Measurements from ENCODE around the gene DCLRE1C.
"Not testable (repeated sequence)": the region's sequence is repeated elsewhere in the genome, so short reads cannot be mapped to it uniquely, and the experiment has no call there.

The DCLRE1C gene

GRCh38 chr10:14945108-14945507 lies 8.8 kb downstream of the DCLRE1C start:
- DNase-seq (ENCODE audit: low read depth in 2 of 2), result no peak

- DNase-seq (ENCODE audit: low read depth in 2 of 2), result not testable (repeated sequence)
Observed at GRCh38 chr10:14942950-14943338, 11.0 kb downstream of the DCLRE1C start.

- DNase-seq (ENCODE audit: low read depth in 2 of 2), result not testable (repeated sequence)
Observed at GRCh38 chr10:14942147-14942949, 11.5 kb downstream of the DCLRE1C start.

- DNase-seq (ENCODE audit: low read depth in 2 of 2), result not testable (repeated sequence)
Observed at GRCh38 chr10:14938971-14939370, 14.9 kb downstream of the DCLRE1C start.

GRCh38 chr10:14936584-14936983 lies 17.3 kb downstream of the DCLRE1C start:
- no peak for DNase-seq (ENCODE audit: low read depth in 2 of 2)

- DNase-seq (ENCODE audit: low read depth in 2 of 2), result no peak
Observed at GRCh38 chr10:14930610-14931009, 23.3 kb downstream of the DCLRE1C start.

GRCh38 chr10:14926722-14927416 lies 27.0 kb downstream of the DCLRE1C start:
- no peak for DNase-seq (ENCODE audit: low read depth in 2 of 2)

- no peak for DNase-seq (ENCODE audit: low read depth in 2 of 2)
Observed at GRCh38 chr10:14926061-14926470, 27.8 kb downstream of the DCLRE1C start.

GRCh38 chr10:14925268-14925667 lies 28.6 kb downstream of the DCLRE1C start:
- DNase-seq (ENCODE audit: low read depth in 2 of 2), result no peak

- DNase-seq (ENCODE audit: low read depth in 2 of 2), result no peak
Observed at GRCh38 chr10:14924013-14924412, 29.9 kb downstream of the DCLRE1C start.

GRCh38 chr10:14918964-14919363 lies 34.9 kb downstream of the DCLRE1C start:
- DNase-seq (ENCODE audit: low read depth in 2 of 2), result no peak

- DNase-seq (ENCODE audit: low read depth in 2 of 2), result no peak
Observed at GRCh38 chr10:14917827-14918226, 36.1 kb downstream of the DCLRE1C start.

GRCh38 chr10:14916600-14916999 lies 37.3 kb downstream of the DCLRE1C start:
- no peak for DNase-seq (ENCODE audit: low read depth in 2 of 2)

- no peak for DNase-seq (ENCODE audit: low read depth in 2 of 2)
Observed at GRCh38 chr10:14911801-14912200, 42.1 kb downstream of the DCLRE1C start.

- no peak for DNase-seq (ENCODE audit: low read depth in 2 of 2)
Observed at GRCh38 chr10:14910953-14911352, 42.9 kb downstream of the DCLRE1C start.

- no peak for DNase-seq (ENCODE audit: low read depth in 2 of 2)
Observed at GRCh38 chr10:14909101-14909500, 44.8 kb downstream of the DCLRE1C start.

GRCh38 chr10:14907591-14907990 lies 46.3 kb downstream of the DCLRE1C start:
- not testable (repeated sequence) for DNase-seq (ENCODE audit: low read depth in 2 of 2)

GRCh38 chr10:14906765-14907164 lies 47.1 kb downstream of the DCLRE1C start:
- DNase-seq (ENCODE audit: low read depth in 2 of 2), result no peak

- no peak for DNase-seq (ENCODE audit: low read depth in 2 of 2)
Observed at GRCh38 chr10:14905890-14906289, 48.0 kb downstream of the DCLRE1C start.

- no peak for DNase-seq (ENCODE audit: low read depth in 2 of 2)
Observed at GRCh38 chr10:14904864-14905263, 49.0 kb downstream of the DCLRE1C start.

- DNase-seq (ENCODE audit: low read depth in 2 of 2), result no peak
Observed at GRCh38 chr10:14904316-14904732, 49.6 kb downstream of the DCLRE1C start.

GRCh38 chr10:14891151-14891550 lies 62.7 kb downstream of the DCLRE1C start:
- no peak for DNase-seq (ENCODE audit: low read depth in 2 of 2)

- DNase-seq (ENCODE audit: low read depth in 2 of 2), result no peak
Observed at GRCh38 chr10:14889318-14889717, 64.6 kb downstream of the DCLRE1C start.
